Liver (tissue), 9 donors: ENCODE results near the gene CABLES1. TPM values are rescaled to one million over a fixed set of nuclear protein-coding genes. Genes with fewer than 3 reads are reported as not detected.

Source experiments
- DNase-seq: peaks from one replicate; pipeline ENCODE4 v3.0.0-alpha.2; 2017; ENCODE audit warnings: low spot score
- H3K27ac ChIP-seq, 2 donors: one replicate each; pipeline ENCODE4 v1.7.0; 2013; ENCODE audit warnings: inconsistent platforms in 2 of 2, low read length in 2 of 2, control low read depth in 1 of 2, low read depth in 1 of 2, mild to moderate bottlenecking in 1 of 2
- H3K27me3 ChIP-seq, 4 donors: one replicate each; pipeline versions ENCODE4 v1.6.1 to v1.7.0; 2013; ENCODE audit warnings: low read length in 3 of 4, inconsistent platforms in 1 of 4, mild to moderate bottlenecking in 1 of 4, moderate library complexity in 1 of 4; ENCODE audit not compliant: control insufficient read depth in 4 of 4, insufficient read depth in 4 of 4
- H3K36me3 ChIP-seq, 4 donors: one replicate each; pipeline versions ENCODE4 v1.6.1 to v1.7.0; 2013; ENCODE audit warnings: low read length in 3 of 4, mild to moderate bottlenecking in 3 of 4, low read depth in 1 of 4, moderate library complexity in 1 of 4; ENCODE audit not compliant: control insufficient read depth in 4 of 4, insufficient read depth in 3 of 4
- H3K4me1 ChIP-seq, 4 donors: one replicate each; pipeline versions ENCODE4 v1.6.1 to v1.7.0; 2013; ENCODE audit warnings: low read length in 3 of 4, mild to moderate bottlenecking in 3 of 4, moderate library complexity in 1 of 4; ENCODE audit not compliant: control insufficient read depth in 4 of 4, insufficient read depth in 4 of 4
- H3K4me3 ChIP-seq, 3 donors: one replicate each; pipeline versions ENCODE4 v1.6.1 to v1.7.0; 2013; ENCODE audit warnings: low read length in 3 of 3, control low read depth in 1 of 3, low read depth in 1 of 3, mild to moderate bottlenecking in 1 of 3
- H3K9ac ChIP-seq, 2 donors: one replicate each; pipeline ENCODE4 v1.7.0; 2013; ENCODE audit warnings: low read length in 2 of 2, mild to moderate bottlenecking in 2 of 2, moderate library complexity in 2 of 2, control low read depth in 1 of 2, low read depth in 1 of 2
- H3K9me3 ChIP-seq, 4 donors: one replicate each; pipeline versions ENCODE4 v1.6.1 to v1.7.0; 2013; ENCODE audit warnings: low read length in 3 of 4; ENCODE audit not compliant: control insufficient read depth in 4 of 4
- ATF3 ChIP-seq: IDR thresholded peaks from 2 replicates; pipeline ENCODE4 v1.6.1; 2016; ENCODE audit warnings: antibody characterized with exemption
- CTCF ChIP-seq: fragments of 150-350 bp; IDR thresholded peaks from 2 replicates; pipeline ENCODE4 v1.5.1; 2017; ENCODE audit warnings: improper control_type of control experiment, low read depth, low read length; ENCODE audit not compliant: missing input control
- EGR1 ChIP-seq, 2 donors: IDR thresholded peaks; 2 replicates each; pipeline ENCODE4 v1.6.1; 2016 to 2018; ENCODE audit warnings: antibody characterized with exemption in 2 of 2, low read depth in 2 of 2
- FOXA1 ChIP-seq: IDR thresholded peaks from 2 replicates; pipeline ENCODE4 v1.6.1; 2016; ENCODE audit warnings: antibody characterized with exemption
- FOXA2 ChIP-seq: IDR thresholded peaks from 2 replicates; pipeline ENCODE4 v1.6.1; 2016; ENCODE audit warnings: antibody characterized with exemption
- GABPA ChIP-seq, 2 donors: IDR thresholded peaks in 1 of 2; conservative IDR thresholded peaks in 1 of 2; 2 replicates each; pipeline ENCODE4 v1.6.1; 2016; ENCODE audit warnings: antibody characterized with exemption in 2 of 2, mild to moderate bottlenecking in 1 of 2, moderate library complexity in 1 of 2
- HNF4A ChIP-seq, 2 donors: conservative IDR thresholded peaks; 2 replicates each; pipeline ENCODE4 v1.6.1; 2016; ENCODE audit warnings: antibody characterized with exemption in 2 of 2, mild to moderate bottlenecking in 2 of 2
- HNF4G ChIP-seq: IDR thresholded peaks from 2 replicates; pipeline ENCODE4 v1.6.1; 2016; ENCODE audit warnings: antibody characterized with exemption
- JUND ChIP-seq, 2 donors: IDR thresholded peaks; 2 replicates each; pipeline ENCODE4 v1.6.1; 2016; ENCODE audit warnings: antibody characterized with exemption in 2 of 2
- MAX ChIP-seq: IDR thresholded peaks from 2 replicates; pipeline ENCODE4 v1.6.1; 2016; ENCODE audit warnings: antibody characterized with exemption
- NR2F2 ChIP-seq: IDR thresholded peaks from 2 replicates; pipeline ENCODE4 v1.6.1; 2016; ENCODE audit warnings: antibody characterized with exemption
- RAD21 ChIP-seq, 2 donors: IDR thresholded peaks; 2 replicates each; pipeline ENCODE4 v1.6.1; 2016; ENCODE audit warnings: antibody characterized with exemption in 2 of 2, mild to moderate bottlenecking in 2 of 2
- RXRA ChIP-seq, 2 donors: IDR thresholded peaks; 2 replicates each; pipeline ENCODE4 v1.6.1; 2017 to 2018; ENCODE audit warnings: antibody characterized with exemption in 2 of 2, mild to moderate bottlenecking in 1 of 2
- YY1 ChIP-seq: IDR thresholded peaks from 2 replicates; pipeline ENCODE4 v1.6.1; 2016; ENCODE audit warnings: antibody characterized with exemption, mild to moderate bottlenecking
- ZBTB33 ChIP-seq: IDR thresholded peaks from 2 replicates; pipeline ENCODE4 v1.6.1; 2016; ENCODE audit warnings: antibody characterized with exemption
- WGBS: extraction: QIAGEN DNeasy Blood & Tissue Kit; methylation state at CpG from one replicate; pipeline ENCODE4 v1.1.7; 2013; 5-methylcytosine and 5-hydroxymethylcytosine counted together
- polyA plus RNA-seq, 2 donors: library from polyadenylated mRNA; stranded (reverse) in 1 of 2; unstranded in 1 of 2; fragments of 200-250 nt in 1 of 2; fragments of >200 nt in 1 of 2; fragmentation: Nextera tagmentation in 1 of 2; extraction: Ambion mirVana in 1 of 2; gene quantifications; one replicate each; pipeline versions ENCODE4 v1.2.1 to v1.2.3, GENCODE V29; 2013 to 2015
- total RNA-seq, 2 donors: library from RNA; depleted of rRNA; stranded (reverse); fragments of >200 nt; gene quantifications; one replicate each; pipeline ENCODE4 v1.2.3, GENCODE V29; 2014
- donor health status: healthy.
- donor health status: healthy.
- donor health status: healthy.
- donor health status: healthy.
- donor health status: healthy.

The CABLES1 gene
- total and polyA plus RNA-seq, 4 donors, result 3.3 to 8.9 (median 4.5) TPM

- H3K9me3 ChIP-seq, result no peaks in the 10 kb centered on the region
- H3K4me3 ChIP-seq, result no peak overlapping the region
- no peaks in the 10 kb centered on the region for H3K36me3 ChIP-seq
- H3K4me1 ChIP-seq, result peaks cover 0 to 16% (median 9%) of the 10 kb centered on the region in 4 donors
- H3K9ac ChIP-seq, result no peak overlapping the region
- TF ChIP-seq EGR1 (IDR thresholded peaks at IDR 0.05; ENCODE audit: low read depth in 2 of 2) (no peak), FOXA1 (no peak), ZBTB33 (no peak), GABPA (IDR thresholded peaks at IDR 0.05 in 1 of 2, conservative IDR thresholded peaks at IDR 0.05 in 1 of 2) (no peak), FOXA2 (no peak), NR2F2 (no peak), MAX (no peak), YY1 (no peak), RAD21 (IDR thresholded peaks at IDR 0.05) (no peak), HNF4G (no peak), CTCF (no peak)
- no peaks in the 10 kb centered on the region for H3K27me3 ChIP-seq
- 80% methylated on average over 5 of the region's 5 CpGs for WGBS
- DNase-seq, result no peak
- no peak overlapping the region for H3K27ac ChIP-seq
Measured at GRCh38 chr18:23115683-23116096, 19.6 kb upstream of the CABLES1 start.

- Histone ChIP-seq H3K36me3 (no peaks in the 10 kb centered on the region), H3K27me3 (no peaks in the 10 kb centered on the region), H3K9ac (no peak overlapping the region), H3K9me3 (no peaks in the 10 kb centered on the region), H3K4me1 (no peaks in the 10 kb centered on the region), H3K4me3 (no peak overlapping the region), H3K27ac (no peak overlapping the region)
- TF ChIP-seq ATF3, result no peak
- no peak for TF ChIP-seq JUND (IDR thresholded peaks at IDR 0.05)
- TF ChIP-seq HNF4A (conservative IDR thresholded peaks at IDR 0.05), result no peak
- TF ChIP-seq HNF4G, result no peak
- TF ChIP-seq RXRA (IDR thresholded peaks at IDR 0.05), result no peak
- no peak for TF ChIP-seq MAX
- 96% methylated on average over 8 of the region's 8 CpGs for WGBS
- no peak for DNase-seq
Measured at GRCh38 chr18:23121133-23121532, 14.2 kb upstream of the CABLES1 start.
